SIG-M5 treated with dmso at 0.1 percent for 504 hours (cell line): ENCODE results near the gene PLPP4.

Source experiments
- DNase-seq: peaks from one replicate; lab custom pipeline; 2025; ENCODE audit not compliant: unreplicated experiment; lab: John Stamatoyannopoulos, UW

Gene PLPP4

GRCh38 chr10:120607016-120607709 lies 150.1 kb downstream of the PLPP4 start:
- DNase-seq = no peak

- DNase-seq = no peak
These were observed 151.0 kb downstream of the PLPP4 start for GRCh38 chr10:120607710-120608703.

DNA sequence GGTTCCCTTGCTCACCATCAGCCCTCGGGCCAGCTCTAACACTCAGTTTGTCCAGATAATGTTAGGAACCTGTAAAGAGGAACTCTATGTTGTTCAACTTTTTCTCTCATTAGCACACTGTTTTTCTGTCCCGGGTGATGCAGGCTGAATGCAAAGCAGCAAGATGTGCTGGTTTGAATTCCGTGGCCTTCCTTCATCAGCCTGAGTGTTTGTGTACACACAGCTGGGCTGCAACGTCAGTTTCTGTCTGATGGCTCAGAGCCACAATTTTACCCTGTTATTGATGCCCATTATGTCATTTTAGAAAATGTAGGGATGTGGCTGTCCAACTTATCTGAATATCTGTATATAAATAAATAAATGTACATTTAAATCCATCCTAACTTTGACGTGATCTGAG lies 152.0 kb downstream of the PLPP4 start:
- no peak for DNase-seq

GRCh38 chr10:120610791-120611190 lies 153.8 kb downstream of the PLPP4 start:
- no peak for DNase-seq

DNA sequence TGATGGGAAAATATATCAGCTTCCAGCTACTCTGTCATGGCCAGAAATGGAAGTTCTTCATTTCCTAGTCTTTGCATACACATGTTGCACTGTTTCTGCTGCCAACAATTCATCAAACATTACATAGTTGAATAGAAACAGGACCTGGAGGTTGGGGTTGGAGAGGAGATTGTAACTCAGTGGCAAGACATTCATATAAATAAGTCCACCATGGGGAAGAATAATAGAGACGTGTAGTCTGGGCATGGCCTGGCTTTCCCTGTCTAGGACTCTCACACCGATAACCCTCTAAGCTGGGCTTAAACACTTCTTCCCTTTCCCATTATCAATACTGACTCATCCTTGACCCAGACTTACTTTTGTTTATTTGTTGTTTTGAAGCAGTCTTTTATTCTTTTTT lies 155.7 kb downstream of the PLPP4 start:
- no peak for DNase-seq

DNA sequence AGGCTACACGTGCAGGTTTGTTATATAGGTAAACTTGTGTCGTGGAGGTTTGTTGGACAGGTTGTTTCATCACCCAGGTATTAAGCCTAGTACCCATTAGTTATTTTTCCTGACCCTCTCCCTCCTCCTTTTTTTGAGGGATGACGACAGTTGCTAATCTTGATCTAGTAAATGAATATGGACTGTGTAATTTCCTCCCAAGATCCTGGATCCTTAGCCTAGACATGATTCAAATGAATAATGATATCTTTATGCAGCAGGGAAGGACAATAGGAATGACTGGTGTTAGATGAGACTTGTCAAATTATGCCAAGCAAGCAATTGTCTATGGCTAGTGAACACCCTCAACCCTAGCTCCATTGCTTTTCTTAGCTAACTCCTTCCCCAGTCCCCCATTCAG lies 156.2 kb downstream of the PLPP4 start:
- no peak for DNase-seq

- DNase-seq = no peak
These were observed 157.7 kb downstream of the PLPP4 start for GRCh38 chr10:120614680-120615079.

DNA sequence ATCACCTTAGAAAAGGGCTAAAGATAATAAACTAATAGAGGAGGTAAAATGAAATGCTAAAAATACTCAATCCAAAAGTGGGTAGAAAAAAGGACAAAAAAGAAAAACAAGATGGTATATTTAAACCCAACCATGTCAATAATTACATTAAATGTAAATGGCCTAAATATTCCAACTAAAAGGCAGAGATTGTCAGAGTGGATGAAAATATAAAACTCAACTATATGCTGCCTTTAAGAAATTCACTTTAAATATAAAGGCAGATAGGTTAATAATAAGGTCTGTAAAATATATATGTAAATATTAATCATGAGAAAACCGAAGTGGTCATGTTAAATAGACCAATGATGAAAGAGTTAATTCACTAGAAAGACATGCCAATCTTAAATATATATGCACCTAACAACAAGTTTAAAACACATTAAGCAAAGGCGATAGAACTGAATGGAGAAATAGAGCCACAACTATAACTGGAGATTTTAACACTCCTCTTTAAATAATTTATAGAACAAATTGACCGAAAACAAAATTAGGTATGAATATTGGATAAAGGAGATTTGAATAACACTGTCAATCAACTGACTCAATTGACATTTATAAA lies 159.4 kb downstream of the PLPP4 start:
- no peak for DNase-seq

DNA sequence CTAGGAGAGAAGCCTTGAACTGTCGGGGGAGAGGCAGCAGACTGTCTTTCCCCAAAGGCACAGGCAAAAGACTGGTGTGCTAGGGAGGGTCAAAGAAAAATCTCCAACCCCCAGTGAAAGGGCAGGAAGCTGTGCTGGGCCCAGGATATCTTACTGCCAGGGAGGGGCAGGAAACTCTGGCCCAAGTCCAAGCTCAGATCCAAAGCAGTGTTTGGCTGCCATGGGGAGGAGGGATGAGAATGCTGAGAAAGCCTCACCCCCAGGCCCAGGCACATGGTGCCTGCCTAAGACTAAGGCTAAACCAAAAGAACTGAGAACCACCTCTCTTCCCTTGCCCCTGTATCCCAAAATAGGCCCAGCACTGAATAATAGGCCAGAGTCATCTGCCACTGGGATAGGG lies 171.2 kb downstream of the PLPP4 start:
- DNase-seq = no peak

GRCh38 chr10:120630266-120630665 lies 173.2 kb downstream of the PLPP4 start:
- no peak for DNase-seq

DNA sequence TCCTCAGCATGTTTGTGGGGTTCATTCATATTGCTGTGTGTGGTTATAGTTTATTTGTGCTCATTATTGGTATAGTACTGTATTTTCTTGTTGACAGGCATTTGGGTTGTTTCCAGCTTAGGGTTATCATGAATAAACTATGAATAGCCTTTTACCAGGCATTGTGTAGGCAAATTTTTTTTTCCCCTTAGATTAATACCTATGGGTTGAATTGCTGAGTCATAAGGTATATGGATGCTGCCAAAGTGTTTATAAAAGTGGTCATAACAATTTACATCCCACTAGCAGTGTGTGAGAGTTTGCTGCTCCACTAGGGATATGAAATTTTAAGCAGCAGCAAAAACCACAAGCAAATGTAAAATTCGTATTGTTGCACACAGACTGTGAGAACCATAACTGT lies 175.0 kb downstream of the PLPP4 start:
- DNase-seq = no peak

DNA sequence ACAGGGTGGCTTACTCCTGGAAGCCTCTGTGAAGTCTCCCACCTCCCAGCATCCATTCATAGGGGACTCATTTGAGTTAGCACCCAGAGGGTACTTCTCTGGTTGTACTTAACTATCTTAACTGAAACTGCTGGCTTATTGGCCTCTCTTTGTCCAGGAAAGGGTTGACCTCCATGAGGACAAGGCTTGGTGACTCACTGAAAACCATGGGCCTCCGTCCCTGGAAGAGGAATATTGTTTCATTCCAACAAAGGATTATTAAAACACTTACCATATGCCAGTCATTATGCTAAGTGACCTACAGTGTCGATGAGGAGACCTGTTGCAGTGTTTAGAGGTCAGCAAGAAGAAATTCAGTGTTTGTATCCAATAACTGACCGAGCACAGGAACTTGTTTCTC lies 175.9 kb downstream of the PLPP4 start:
- DNase-seq = no peak

DNA sequence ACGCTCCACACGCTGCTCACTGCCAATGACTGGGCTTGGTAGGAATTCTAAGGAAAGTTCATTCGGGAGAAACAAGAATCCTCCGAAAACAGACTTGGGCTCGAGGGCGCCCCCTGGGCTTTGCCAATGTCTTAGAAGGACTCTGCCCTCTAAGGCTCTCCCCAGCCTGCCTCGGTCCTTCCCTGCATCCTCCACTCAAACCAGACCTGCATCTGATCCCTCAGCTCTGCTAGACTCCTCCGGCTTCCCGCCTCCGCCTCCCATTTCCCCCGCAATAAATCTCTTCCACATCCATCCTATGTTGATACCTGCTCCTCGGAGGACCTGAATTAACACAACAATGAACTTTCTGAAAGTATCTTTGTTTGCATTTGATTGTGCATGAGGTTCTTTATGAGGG lies 177.6 kb downstream of the PLPP4 start:
- no peak for DNase-seq
